ENCODE measurements around the gene ELAVL3.
"Not testable (repeated sequence)": the region's sequence is repeated elsewhere in the genome, so short reads cannot be mapped to it uniquely, and the experiment has no call there.

ELAVL3 gene

GRCh38 chr19:11435833-11436313, 45.0 kb downstream of the ELAVL3 start:
- no peak for DNase-seq (ENCODE audit: low read depth in 3 of 3)

- DNase-seq (ENCODE audit: low read depth in 3 of 3), result peak; percentile 99 to 100 (median 99)
These were observed 45.6 kb downstream of the ELAVL3 start, which contains the start of the genes ODAD3 and PRKCSH for GRCh38 chr19:11435057-11435832. ODAD3 (minus strand) TSS chr19:11435121; CDS start chr19:11435016, 105 bp downstream. PRKCSH (plus strand) TSS chr19:11435635; CDS start chr19:11436118, 483 bp downstream.

- no peak for DNase-seq (ENCODE audit: low read depth in 3 of 3)
These were observed 46.2 kb downstream of the ELAVL3 start for GRCh38 chr19:11434703-11435056.

GRCh38 chr19:11433526-11433925, 47.3 kb downstream of the ELAVL3 start:
- not testable (repeated sequence) for DNase-seq (ENCODE audit: low read depth in 3 of 3)

GRCh38 chr19:11426656-11427055, 54.2 kb downstream of the ELAVL3 start:
- DNase-seq (ENCODE audit: low read depth in 3 of 3), result no peak

- no peak for DNase-seq (ENCODE audit: low read depth in 3 of 3)
These were observed 55.0 kb downstream of the ELAVL3 start for GRCh38 chr19:11425719-11426457.

GRCh38 chr19:11423791-11424181, 57.1 kb downstream of the ELAVL3 start:
- no peak for DNase-seq (ENCODE audit: low read depth in 3 of 3)

- no peak for DNase-seq (ENCODE audit: low read depth in 3 of 3)
These were observed 57.6 kb downstream of the ELAVL3 start for GRCh38 chr19:11423164-11423790.

- DNase-seq (ENCODE audit: low read depth in 3 of 3), result peak; percentile 32 to 80 (median 35)
These were observed 58.4 kb downstream of the ELAVL3 start for GRCh38 chr19:11422163-11423065.

- peak in 1 of 3 experiments; percentile 37 for DNase-seq (ENCODE audit: low read depth in 3 of 3)
These were observed 59.3 kb downstream of the ELAVL3 start for GRCh38 chr19:11421371-11422098.

- DNase-seq (ENCODE audit: low read depth in 3 of 3), result no peak
These were observed 60.1 kb downstream of the ELAVL3 start for GRCh38 chr19:11420429-11421370.

GRCh38 chr19:11418549-11419506, 62.0 kb downstream of the ELAVL3 start, which contains the start of gene RGL3:
RGL3 (minus strand) TSS chr19:11419314; CDS start chr19:11419278, 36 bp downstream.
- no peak for DNase-seq (ENCODE audit: low read depth in 3 of 3)

GRCh38 chr19:11418094-11418548, 62.7 kb downstream of the ELAVL3 start:
- no peak for DNase-seq (ENCODE audit: low read depth in 3 of 3)

GRCh38 chr19:11416346-11417052, 64.3 kb downstream of the ELAVL3 start:
- DNase-seq (ENCODE audit: low read depth in 3 of 3), result no peak

- no peak for DNase-seq (ENCODE audit: low read depth in 3 of 3)
These were observed 66.3 kb downstream of the ELAVL3 start for GRCh38 chr19:11414544-11414943.

- no peak for DNase-seq (ENCODE audit: low read depth in 3 of 3)
These were observed 70.2 kb downstream of the ELAVL3 start for GRCh38 chr19:11410682-11411081.

GRCh38 chr19:11408591-11408990, 72.3 kb downstream of the ELAVL3 start:
- DNase-seq (ENCODE audit: low read depth in 3 of 3), result no peak
